HEK293T (cell line): ENCODE results near the gene SPPL2C.

Source experiments
- ARNT ChIP-seq: fragments of 450-650 bp; IDR thresholded peaks from 2 replicates; pipeline ENCODE4 v1.6.1; 2017; ENCODE audit warnings: mild to moderate bottlenecking
- BHLHE40 ChIP-seq: fragments of 450-650 bp; IDR thresholded peaks from 2 replicates; pipeline ENCODE4 v1.6.1; 2016; ENCODE audit warnings: mild to moderate bottlenecking, moderate library complexity, borderline replicate concordance
- CTBP1 ChIP-seq: fragments of 450-650 bp; IDR thresholded peaks from 2 replicates; pipeline ENCODE4 v1.6.1; 2016; ENCODE audit warnings: borderline replicate concordance
- ELF4 ChIP-seq: fragments of 450-650 bp; IDR thresholded peaks from 2 replicates; pipeline ENCODE4 v1.6.1; 2017; ENCODE audit warnings: antibody characterized with exemption
- FOXA1 ChIP-seq: fragments of 450-650 bp; IDR thresholded peaks from 2 replicates; pipeline ENCODE4 v1.6.1; 2016; ENCODE audit warnings: mild to moderate bottlenecking
- FOXK2 ChIP-seq: fragments of 450-650 bp; IDR thresholded peaks from 2 replicates; pipeline ENCODE4 v1.6.1; 2016; ENCODE audit warnings: mild to moderate bottlenecking
- FOXM1 ChIP-seq: fragments of 450-650 bp; IDR thresholded peaks from 2 replicates; pipeline ENCODE4 v1.6.1; 2017; ENCODE audit warnings: mild to moderate bottlenecking, borderline replicate concordance
- HDGF ChIP-seq: fragments of 450-650 bp; IDR thresholded peaks from 2 replicates; pipeline ENCODE4 v1.6.1; 2017; ENCODE audit warnings: antibody characterized with exemption, borderline replicate concordance
- L3MBTL2 ChIP-seq: fragments of 450-650 bp; conservative IDR thresholded peaks from 2 replicates; pipeline ENCODE4 v1.6.1; 2016; ENCODE audit warnings: mild to moderate bottlenecking
- SP1 ChIP-seq: fragments of 450-650 bp; IDR thresholded peaks from 2 replicates; pipeline ENCODE4 v1.6.1; 2017
- SUZ12 ChIP-seq: fragments of 450-650 bp; IDR thresholded peaks from 2 replicates; pipeline ENCODE4 v1.6.1; 2016; ENCODE audit warnings: mild to moderate bottlenecking
- TARDBP ChIP-seq: fragments of 450-650 bp; IDR thresholded peaks from 2 replicates; pipeline ENCODE4 v1.6.1; 2016
- TF ChIP-seq, protein P1 (sequence below): fragments of 450-650 bp; IDR thresholded peaks from 2 replicates; pipeline ENCODE4 v1.6.1; 2016

DNA sequence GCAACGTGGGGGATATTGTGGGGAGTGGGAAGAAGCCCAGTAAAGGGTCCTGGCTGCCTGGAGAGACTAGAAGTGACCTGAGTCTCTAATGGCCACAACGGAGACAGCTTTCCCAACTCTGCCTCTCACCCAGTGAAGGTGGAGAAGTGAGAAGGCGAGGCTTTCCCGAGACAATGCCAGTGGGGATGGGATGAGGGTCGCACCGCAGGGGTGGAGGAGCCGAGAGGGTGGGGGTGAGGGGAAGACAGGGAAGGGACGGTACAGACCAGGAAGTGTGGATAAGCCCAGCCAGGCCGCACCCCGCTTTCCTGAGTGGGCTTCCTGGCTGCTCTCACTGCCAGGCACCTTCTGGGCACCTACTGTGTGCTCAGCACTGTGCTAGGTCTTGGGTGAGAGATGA is 7.5 kb upstream of the SPPL2C start:
- TF ChIP-seq ELF4 (no peak), ARNT (no peak), BHLHE40 (no peak), L3MBTL2 (no peak), SP1 (no peak), FOXK2 (no peak), CTBP1 (no peak), FOXM1 (no peak), TARDBP (no peak), SUZ12 (no peak), FOXA1 (no peak), HDGF (no peak)
- TF ChIP-seq, protein P1, sequence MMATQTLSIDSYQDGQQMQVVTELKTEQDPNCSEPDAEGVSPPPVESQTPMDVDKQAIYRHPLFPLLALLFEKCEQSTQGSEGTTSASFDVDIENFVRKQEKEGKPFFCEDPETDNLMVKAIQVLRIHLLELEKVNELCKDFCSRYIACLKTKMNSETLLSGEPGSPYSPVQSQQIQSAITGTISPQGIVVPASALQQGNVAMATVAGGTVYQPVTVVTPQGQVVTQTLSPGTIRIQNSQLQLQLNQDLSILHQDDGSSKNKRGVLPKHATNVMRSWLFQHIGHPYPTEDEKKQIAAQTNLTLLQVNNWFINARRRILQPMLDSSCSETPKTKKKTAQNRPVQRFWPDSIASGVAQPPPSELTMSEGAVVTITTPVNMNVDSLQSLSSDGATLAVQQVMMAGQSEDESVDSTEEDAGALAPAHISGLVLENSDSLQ = no peak
